NCI-H2029 treated with DMSO at 0.1 percent for 48 hours (cell line): ENCODE results near the gene GCN1.
A peak's percentile ranks its signal among the peaks of the same experiment; 100 is the strongest.

Experiments used
- DNase-seq: peaks from one replicate; lab custom pipeline; 2025; lab: John Stamatoyannopoulos, UW

GCN1 gene

DNA sequence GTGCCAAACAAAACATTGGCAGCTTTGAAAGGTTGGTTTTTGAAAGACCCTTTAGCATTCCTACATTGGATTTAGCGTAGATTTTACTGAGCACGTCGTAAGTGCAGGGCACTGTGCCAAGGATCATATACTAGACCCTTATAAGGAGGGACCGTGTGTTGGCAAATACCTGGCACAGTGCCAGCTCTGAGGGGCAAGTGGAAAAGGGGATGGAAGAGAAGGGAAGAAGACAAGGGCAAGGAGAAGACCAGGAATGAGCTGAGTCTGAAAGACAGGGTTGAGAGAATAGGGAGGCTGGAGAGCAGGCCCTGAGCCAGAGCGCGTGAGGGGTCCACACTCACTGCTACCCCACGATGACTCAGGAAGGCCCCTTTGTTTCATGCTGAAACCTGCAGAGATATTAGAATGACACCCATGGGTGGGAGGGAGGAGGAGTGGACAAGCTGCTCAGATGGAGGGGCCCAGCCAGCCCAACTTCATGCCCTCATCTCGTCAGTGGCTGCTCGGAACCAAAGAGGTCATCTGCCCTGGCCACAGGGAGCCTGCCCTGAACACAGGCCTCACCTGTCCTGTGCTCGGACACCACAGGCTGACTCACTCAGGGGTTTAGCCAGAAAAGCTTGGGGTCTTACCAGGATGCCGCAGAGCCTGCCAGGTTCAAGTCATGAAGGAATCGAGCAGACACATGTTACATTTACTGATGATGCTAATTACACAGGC is 103.0 kb downstream of the GCN1 start:
- DNase-seq = no peak

DNA sequence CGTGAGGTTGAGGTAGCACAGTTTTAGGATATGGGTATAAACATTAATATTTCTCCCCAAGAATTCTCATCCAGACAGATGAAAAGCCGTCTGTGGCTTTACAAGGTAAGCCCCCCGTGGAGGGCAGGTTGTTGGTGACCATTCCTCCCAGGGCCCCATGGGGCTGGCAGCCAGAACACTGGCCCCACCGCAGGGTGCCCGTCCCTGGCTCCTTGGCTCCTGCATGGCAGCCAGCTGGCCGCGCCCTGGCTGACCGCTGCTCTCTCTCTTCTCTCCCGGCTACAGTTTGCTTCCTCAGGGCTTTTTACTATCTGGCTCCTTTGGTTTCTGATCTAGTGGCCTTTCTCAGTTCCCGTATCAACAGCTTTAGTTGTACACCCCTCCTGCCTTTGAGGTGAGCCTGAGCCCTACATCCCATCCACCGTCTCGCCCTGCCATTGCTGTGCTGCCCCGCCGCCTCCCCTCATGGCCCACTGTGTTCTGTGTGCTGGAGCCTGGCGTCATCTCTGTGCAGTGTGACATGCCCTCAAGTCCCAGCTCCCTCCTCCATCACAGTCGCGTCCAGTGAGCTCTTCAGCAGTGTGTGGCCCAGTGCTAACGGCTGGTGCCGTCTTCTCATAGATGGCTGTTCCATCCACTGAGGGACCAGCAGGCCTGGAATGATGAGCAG is 103.8 kb downstream of the GCN1 start:
- DNase-seq = no peak

DNA sequence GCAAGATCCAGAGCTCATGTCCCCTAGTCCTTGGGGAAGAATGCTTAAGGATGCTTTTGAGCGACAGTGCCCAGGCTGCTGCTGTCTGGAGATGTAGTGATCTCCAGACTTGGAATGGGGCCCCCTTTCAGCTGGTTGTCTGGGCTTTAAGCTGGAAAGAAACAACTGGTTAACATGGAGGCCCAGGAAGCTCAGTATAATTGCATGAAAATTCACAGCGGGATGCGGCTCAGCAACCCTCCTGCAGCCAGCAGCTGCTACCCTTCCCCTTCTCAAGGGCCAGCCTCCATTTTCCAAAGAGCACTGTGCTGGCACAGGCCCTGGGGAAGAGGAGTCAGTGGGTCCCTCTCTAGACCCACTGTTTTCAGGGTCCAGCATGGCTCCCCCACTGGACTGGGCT is 104.3 kb downstream of the GCN1 start:
- DNase-seq = no peak

DNA sequence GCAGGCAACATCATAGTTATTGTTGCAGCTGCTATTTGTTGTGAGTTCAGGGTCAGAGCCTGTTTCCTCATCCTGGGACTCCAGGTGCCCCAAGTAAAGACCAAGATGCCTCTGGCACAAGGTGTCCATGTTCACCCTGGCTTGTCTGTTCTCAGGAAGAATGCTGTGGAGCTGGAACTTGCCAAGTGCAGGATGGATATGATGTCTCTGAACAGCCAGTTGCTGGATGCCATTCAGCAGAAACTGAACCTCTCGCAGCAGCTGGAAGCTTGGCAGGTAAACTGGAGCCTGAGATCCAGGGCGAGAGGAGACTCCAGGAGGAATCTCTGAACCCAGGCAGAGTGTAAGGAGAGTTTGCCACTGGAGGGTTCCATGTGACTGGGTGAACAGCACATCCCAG is 104.7 kb downstream of the GCN1 start:
- DNase-seq = no peak

DNA sequence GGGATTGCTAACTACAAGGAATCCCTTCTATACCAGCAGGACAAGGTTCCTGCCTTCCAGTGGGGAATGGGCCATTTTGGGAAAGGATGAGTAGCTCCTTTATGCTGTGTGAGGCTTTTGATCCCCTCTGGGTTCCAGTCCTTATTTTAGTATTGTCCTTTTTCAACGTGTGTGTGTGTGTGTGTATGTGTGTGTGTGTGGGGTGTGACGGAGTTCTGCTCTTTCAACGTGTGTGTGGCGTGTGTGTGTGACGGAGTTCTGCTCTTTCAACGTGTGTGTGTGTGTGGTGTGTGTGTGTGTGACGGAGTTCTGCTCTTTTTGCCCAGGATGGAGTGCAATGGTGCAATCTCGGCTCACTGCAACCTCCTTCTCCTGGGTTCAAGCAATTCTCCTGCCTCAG is 105.4 kb downstream of the GCN1 start:
- no peak for DNase-seq

DNA sequence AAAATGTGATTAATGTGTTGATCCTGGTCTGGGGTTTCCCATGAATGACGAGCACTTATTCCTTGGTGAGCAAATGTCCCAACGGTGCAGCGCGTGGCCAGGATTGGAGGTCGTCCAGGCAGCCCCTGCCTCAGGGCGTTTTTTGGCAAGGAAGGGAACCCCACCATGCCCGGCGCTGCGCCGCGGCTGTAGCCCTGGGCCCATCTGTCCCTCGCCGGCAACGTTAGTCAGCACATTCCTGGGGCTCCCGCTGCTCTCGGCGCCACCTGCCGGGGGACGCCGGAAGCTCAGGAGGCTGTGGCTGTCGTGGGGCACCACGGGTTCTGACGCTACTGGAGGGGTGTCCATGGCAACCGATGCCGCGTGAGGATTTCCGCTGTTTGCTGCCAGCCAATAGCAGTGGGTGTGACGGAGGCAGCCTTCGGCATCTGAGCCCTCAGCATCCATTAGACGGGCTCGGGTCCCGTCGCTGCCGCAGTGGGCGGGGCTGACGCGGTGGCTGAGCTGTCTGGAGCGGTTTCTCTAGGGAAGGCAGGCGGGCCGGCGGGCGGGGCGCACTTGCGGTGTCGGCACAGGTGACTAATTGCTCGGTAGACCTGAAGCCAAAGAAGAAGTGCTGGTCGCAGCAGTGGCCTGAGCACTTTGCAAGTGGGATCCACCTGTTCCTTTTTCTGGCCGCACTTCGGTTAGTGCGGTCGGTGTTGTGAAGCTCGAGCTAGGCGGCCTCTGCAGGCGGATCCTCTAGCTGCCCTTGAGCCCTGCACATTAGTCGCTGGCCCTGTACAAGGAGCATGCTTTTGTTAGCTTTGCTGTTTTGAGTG is 107.5 kb downstream of the GCN1 start:
- peak; percentile 95 for DNase-seq

DNA sequence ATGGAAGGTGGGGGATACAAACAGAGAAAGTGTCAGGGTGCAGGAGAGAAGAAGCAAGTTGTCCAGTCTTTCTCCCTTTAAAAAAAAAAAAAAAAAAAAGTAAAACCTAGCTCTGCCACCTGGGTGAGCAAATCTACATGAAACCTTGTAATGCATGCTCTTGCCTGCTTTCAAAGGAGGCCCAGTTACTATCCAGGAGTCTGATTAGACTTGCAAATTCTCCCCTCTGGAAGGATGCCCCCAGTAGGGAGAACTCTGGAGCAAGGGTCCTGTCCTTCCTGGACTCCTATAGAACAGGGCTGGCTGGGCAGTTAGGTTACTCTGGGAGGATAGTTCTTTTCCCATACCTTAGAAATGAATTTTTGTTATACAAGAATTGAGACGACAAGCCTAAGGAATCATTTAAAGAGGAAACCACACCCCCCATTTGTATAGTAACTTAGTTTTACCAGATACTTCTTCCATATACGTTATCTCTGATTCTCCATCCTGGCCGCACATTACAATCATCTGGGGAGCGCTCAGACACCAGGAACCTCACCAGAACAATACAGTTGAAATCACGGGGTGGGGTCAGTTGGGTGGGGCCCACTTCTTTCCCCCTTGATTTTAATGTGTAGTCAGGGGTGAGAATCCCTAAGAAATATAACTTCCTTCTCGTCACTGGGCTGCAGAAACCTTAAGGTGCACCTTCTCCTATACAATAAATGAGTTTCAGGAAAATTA is 108.4 kb downstream of the GCN1 start:
- DNase-seq = no peak

DNA sequence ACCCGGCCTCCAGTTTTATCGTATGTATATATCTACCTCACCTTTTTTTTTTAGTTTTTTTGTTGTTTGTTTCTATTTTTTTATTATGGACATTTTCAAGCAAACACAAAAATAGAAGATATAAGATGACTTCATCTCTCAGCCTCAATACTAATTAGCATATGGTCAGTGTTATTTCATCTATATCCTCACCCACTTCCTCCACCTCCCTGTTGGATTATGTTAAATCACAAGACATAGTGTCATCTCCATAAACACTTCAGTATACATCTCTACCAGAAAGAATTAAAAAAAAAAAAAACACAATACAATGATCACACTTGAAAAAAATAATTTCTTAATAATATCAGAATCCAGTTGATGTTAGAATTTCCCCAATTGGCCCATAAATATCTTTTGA is 112.9 kb downstream of the GCN1 start:
- no peak for DNase-seq

DNA sequence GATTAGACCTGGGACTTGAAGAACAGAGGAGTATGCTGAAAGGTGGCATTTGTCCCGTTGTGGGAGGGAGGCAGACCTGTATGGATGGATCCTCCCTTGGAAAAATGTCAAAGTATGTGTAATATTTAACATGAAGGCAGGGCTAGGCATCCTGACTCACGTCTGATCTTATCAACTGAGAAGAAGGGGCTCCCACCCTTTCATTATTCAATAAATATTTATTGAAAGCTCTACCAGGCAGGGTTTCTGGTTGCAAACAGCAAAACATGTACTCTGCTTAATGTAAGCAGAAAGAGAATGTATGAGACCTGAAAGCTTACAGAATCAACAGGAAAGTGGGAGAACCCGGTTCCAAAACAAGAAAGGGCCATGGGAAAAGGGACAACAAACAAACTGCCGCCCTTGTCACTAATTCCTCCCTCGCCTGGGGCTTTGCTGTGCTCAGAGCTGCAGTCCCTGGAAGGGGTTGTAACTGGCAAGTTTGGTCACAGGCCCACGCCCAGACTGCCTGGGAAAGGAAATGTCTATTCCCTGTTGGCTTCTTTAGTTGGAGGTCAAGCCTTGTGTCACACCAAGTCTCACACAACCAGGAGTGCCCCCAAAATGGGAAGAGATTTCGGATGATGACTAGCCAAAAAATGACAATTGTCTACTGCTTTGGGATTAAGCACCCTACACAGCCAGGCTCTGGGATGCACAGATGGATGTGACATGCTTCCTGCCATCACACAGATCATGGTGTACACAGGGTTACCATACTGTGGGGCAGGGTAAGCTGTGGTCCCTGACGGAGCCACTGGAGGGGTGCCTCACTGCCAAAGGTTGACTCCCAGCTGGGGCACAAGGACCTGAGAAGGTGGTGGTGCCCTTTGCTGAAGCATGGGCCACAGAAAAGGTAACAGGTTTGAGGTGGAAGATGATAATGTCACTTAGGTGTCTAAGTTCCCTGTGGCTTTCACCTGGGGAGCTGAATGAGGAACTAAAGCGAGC is 114.8 kb downstream of the GCN1 start:
- DNase-seq = no peak

DNA sequence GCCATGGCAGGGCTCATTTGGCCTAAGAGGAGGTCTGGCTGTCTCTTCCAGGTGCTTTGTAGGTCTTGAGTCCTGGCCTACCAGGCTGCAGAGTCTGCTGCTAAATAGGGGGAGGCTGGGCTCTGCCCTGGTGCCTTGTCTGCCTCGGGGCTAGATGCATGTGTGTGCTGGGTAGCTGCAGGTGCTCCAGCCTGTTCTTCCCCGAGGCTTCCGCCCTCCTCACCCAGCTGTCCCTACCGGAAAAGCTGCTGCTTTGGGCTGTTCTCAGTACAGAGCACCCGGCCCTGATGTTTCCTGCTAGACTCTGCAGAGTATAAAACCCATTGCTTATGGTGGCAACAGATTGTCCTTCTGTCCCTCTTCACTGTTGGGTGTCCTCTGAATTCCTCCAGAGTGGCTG is 115.6 kb downstream of the GCN1 start:
- DNase-seq = no peak

DNA sequence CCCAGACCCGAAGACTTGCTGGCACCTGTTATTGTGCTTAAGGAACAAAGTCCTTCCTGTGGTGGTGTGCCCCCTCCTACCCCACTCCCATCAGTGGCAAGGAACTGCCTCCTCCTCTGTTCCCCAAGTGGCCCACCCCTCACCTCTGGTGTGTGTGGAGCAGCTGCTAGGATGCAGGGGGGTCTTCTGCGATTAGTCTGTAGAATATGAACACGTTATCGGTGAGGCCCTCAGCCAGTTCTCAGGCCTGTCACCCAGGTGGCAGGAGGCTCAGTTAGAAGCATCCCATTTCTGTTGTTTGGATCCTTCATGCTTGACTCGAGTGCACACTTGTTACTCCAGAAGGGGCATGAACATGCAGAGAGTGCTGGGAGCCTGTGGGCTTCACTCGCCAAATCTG is 117.3 kb downstream of the GCN1 start:
- DNase-seq = no peak
